Jurkat, Clone E6-1 (cell line): Measurements from ENCODE around the gene SLC12A5.

Experiments used
- DNase-seq: peaks from one replicate; pipeline ENCODE4 v3.0.0-alpha.2; 2011; ENCODE audit warnings: low read depth, low spot score
- H3K4me3 ChIP-seq: 2 replicates; pipeline ENCODE4 v1.5.1; 2011; ENCODE audit warnings: mild to moderate bottlenecking, low read length, control low read depth, moderate library complexity

SLC12A5 gene

DNA sequence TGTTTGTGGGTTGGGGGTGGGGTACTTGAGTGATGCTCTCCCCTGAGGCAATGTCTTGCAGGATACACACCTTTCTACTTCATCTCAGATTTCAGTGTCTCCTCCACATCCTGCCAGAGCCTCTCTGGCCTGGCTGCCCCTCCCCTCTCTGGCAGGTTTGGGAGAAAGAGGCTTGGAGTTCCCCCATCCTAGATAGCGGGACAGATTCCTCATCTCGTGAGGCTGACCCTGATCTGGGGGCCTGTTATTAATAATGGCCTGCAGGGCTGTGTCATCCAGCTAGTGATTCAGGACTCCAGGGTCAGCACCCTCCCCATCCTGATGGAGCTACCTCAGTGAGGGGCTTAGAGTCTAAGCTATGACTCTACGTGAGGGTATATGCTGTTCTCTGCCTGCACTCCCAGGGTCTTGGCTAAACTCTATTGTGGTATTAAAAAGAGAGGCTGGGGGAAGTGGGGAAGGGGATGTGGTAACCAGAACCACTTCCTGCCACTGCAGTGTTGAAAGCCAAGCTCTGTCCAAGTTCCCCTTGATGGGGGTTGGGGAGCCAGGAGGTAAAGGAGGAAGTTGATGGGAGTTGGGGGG is 24.0 kb upstream of the SLC12A5 start:
- peak; percentile 92 for DNase-seq
- peak overlapping the region; percentile 36 for H3K4me3 ChIP-seq

DNA sequence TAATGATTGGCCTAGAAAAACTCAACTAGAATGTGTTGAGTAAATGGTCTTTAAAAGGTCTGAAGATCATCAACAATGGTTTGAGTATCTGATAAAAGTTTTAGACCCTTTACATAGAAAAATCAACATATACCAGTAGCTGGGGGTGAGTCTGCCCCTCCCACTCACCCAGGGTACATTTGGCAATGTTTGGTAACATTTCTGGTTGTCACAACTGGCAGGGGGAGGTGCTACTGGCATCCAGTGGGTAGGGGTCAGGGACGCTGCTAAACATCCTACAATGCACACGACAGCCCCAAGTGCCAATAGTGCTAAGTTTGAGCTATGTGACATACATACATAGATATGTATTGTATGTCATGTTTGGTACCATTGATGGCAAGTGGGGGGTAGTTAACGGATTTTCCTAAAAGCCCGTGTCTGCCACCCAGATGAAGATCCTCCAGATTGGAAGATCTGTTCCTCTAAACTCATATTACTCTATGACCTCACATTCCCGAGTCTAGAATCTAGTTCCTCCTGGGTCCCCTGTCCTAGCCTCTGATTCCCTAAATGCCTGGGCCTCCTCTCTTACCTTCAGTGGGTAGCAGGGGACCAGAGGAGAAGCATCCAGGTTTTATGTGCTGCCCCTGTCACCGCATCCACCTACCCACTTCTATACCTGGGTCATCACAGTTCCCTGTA is 22.9 kb upstream of the SLC12A5 start:
- no peak overlapping the region for H3K4me3 ChIP-seq
- no peak for DNase-seq

DNA sequence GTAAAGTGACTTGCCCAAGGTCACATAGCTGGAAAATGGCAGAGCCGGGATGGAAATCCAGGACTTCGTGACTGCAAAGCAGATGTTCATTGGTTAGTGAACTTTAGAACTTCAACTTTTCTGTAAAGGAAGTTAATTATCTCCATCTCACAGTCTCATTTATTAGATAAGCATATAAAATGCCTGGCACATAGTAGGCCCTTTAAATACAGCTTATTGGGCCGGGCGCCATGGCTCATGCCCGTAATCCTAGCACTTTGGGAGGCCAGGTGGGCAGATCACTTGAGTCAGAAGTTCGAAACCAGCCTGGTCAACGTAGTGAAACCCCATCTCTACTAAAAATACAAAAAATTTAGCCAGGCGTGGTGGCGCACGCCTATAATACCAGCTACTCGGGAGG is 22.1 kb upstream of the SLC12A5 start:
- no peak overlapping the region for H3K4me3 ChIP-seq
- no peak for DNase-seq

DNA sequence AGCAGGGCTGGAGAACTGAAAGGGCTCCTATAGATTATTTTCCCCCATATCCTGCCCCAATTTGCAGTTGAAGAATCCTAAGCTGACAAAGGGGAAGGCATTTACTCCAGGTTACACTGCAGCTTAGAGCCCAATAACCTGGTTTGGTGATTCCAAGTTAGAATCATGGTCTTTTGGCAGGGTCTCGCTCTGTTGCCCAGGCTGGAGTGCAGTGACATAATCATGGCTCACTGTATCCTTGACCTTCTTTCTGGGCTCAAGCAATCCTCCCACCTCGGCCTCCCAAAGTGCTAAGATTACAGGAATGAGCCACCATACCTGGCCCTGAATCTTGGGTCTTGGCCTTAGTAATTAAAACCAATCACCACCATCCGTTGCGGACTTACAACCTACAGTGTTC is 21.3 kb upstream of the SLC12A5 start:
- no peak overlapping the region for H3K4me3 ChIP-seq
- no peak for DNase-seq

DNA sequence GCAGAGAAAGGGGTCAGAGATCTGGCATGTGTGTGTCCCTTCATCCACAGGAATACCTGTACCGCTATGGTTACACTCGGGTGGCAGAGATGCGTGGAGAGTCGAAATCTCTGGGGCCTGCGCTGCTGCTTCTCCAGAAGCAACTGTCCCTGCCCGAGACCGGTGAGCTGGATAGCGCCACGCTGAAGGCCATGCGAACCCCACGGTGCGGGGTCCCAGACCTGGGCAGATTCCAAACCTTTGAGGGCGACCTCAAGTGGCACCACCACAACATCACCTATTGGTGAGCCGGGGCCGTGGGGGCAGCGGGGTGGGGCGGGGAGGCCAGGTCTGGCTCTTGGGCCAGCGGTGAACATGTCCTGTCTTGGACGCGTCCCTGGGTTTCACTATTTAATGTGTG is 19.2 kb upstream of the SLC12A5 start:
- no peak overlapping the region for H3K4me3 ChIP-seq
- DNase-seq: no peak

DNA sequence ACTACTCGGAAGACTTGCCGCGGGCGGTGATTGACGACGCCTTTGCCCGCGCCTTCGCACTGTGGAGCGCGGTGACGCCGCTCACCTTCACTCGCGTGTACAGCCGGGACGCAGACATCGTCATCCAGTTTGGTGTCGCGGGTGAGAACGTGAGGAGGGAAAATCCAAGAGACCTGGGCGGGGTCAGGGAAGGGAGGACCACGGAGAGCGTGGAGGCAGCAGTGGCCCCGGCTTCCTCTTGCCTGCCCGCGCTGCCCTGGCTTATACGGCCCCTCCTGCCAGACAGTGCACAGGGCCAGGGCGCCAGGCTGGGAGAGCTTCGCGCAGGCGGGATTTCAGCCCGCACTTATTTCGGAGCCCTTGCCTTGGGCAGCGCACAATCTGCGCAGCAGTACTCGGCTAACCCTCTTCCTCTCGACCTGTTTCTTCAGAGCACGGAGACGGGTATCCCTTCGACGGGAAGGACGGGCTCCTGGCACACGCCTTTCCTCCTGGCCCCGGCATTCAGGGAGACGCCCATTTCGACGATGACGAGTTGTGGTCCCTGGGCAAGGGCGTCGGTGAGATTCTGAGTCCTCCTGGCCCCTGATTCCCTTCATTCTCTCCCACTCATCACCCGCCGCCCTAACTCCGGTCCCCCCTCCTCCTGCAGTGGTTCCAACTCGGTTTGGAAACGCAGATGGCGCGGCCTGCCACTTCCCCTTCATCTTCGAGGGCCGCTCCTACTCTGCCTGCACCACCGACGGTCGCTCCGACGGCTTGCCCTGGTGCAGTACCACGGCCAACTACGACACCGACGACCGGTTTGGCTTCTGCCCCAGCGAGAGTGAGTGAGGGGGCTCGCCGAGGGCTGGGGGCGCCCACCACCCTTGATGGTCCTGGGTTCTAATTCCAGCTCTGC is 18.3 kb upstream of the SLC12A5 start:
- no peak for DNase-seq
- no peak overlapping the region for H3K4me3 ChIP-seq

DNA sequence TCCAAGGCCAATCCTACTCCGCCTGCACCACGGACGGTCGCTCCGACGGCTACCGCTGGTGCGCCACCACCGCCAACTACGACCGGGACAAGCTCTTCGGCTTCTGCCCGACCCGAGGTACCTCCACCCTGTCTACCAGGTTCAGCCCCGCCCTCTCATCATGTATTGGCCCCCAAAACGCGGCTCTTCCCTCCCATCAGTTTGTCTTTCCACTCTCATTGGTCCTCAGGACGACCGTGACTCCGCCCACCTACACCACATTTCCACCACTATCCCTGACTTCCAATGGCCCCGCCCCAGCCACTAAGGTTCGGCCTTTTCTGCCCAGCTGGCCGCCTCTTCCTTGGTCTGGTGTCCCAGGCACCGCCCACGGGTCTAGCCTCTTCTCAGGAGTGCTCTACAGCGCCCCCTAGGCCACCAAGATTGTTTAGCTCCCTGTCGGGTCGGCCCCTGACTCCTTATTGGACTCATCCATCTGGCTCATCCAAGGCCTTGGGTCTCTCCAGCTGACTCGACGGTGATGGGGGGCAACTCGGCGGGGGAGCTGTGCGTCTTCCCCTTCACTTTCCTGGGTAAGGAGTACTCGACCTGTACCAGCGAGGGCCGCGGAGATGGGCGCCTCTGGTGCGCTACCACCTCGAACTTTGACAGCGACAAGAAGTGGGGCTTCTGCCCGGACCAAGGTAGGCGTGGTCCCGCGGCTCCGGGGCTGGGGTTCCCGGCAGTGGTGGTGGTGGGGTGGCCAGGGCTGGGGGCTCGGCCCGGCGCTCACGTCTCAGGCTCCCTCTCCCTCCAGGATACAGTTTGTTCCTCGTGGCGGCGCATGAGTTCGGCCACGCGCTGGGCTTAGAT is 17.2 kb upstream of the SLC12A5 start:
- no peak overlapping the region for H3K4me3 ChIP-seq
- no peak for DNase-seq

DNA sequence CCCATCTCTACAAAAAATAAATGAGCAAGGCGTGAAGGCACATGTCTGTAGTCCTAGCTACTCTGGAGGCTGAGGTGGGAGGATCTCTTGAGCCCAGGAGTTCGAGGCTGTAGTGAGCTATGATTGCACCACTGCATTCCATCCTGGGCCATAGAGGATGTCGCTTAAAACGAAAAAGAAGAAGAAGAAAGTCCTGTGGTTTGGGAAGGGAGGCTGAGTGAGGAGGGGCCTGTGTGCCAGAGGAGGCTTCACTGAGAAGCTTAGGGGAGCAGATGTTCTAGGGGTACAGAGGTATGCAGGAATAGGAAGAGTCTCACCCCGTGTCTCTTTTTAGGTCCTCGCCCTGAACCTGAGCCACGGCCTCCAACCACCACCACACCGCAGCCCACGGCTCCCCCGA is 16.1 kb upstream of the SLC12A5 start:
- H3K4me3 ChIP-seq: no peak overlapping the region
- DNase-seq: no peak

DNA sequence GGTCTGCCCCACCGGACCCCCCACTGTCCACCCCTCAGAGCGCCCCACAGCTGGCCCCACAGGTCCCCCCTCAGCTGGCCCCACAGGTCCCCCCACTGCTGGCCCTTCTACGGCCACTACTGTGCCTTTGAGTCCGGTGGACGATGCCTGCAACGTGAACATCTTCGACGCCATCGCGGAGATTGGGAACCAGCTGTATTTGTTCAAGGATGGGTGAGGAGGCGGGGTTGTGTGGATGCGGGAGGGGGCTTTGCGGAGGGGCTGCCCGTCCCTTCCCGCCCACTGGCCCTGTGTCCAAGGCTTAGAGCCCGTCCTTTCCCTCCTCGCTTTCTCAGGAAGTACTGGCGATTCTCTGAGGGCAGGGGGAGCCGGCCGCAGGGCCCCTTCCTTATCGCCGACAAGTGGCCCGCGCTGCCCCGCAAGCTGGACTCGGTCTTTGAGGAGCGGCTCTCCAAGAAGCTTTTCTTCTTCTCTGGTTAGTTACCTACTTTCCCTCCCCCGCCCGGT is 15.6 kb upstream of the SLC12A5 start:
- DNase-seq: no peak
- no peak overlapping the region for H3K4me3 ChIP-seq

DNA sequence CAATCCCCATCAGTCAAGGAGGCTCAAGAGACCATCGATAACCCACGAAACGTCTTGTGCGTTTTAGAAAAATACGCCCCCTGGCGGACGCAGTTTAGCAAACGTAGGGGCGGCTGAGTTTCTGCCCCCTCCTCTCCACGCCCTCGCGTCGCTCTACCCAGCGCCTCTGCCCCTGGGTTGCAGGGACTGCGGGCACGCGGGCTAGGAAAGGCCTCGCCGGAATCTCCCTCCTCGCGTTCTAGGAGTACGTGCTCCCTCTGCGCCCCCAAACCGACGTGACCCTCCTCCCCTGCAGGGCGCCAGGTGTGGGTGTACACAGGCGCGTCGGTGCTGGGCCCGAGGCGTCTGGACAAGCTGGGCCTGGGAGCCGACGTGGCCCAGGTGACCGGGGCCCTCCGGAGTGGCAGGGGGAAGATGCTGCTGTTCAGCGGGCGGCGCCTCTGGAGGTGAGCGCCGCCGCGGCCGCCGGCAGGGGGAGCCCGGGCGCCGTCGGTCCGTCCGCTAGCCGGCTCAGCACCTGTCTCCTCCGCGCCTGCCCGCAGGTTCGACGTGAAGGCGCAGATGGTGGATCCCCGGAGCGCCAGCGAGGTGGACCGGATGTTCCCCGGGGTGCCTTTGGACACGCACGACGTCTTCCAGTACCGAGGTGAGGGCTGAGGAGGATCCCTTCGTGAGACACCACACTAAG is 15.0 kb upstream of the SLC12A5 start:
- no peak for DNase-seq

DNA sequence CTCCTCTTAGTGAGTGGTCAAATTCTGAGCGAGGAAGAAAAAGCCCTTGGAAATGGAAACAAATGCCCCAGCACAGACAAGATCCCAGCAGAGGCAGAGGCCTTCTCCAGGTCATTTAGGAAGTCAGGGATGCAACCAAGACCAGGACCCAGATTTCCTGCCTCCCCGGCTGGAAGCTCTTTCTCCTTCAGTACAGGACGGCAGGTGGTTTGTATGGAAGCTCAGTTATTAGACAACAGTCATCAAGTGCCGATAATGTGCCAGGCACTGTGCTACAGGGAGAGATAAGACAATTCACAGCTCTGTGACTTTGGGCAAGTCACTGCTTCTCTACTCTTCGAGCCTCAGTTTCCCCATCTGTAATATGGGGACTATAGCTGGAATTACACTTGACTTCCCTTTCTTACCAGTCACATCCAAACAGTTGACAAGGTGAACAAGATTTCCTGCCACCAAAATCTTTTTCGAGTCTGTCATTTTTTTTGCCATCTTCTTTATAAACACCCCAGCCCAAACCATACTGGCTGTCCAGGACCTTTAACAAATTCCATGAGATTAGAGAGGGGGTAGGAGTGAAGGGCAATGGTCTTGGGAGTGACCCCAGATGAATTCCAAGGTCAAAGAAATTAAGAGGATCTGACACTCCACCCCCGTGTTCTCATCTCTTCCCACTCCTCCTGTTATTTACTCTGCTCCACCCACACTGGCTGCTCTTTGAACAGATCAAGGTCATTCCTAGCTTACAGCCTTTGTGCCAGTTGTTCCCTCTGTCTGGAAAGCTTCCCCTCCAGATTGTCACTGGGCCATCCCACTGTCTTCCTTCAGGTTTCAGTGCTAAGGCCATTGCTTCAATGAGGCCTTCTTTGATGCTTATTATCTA is 14.3 kb upstream of the SLC12A5 start:
- no peak overlapping the region for H3K4me3 ChIP-seq
- DNase-seq: no peak

More for the DNA sequence above, 15.0 kb upstream of the SLC12A5 start:
- H3K4me3 ChIP-seq: peak overlapping the region; percentile 29

DNA sequence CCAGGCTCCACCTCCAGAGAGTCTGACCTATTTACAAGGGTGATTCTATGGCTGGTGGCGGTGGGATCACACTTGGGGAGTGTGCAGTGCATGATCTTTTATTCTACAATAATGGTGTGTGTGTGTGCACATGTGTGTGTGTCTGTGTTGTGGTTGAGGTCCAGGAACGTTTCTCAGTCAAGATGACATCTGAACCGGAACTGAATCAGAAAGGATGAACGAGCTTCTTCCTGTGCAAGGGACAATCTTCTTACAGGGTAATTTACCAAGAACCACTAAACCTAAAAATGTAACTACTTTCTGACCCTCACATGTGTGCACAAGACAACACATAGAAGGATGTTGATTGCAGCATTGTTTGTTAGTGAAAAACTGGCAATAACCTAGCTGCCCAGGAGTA is 11.7 kb upstream of the SLC12A5 start:
- no peak for DNase-seq
- no peak overlapping the region for H3K4me3 ChIP-seq

DNA sequence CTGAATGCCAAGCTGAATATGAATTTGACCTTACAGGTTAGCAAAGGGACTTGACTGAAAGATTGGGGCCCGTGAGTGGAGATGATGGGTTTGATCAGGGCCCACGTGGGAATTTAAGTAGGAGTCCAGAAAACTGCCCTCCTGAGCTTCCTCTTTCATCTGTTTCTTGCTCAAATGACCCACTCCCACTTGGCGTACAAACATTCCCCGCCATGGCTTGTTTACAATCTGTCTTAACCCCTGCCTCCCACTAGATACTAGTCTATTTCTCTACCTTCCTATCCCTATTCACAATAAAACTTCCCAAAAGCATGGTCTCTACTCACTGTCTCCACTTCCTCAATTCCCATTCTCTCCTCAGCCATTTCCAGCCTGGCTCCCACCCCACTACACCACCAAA is 10.9 kb upstream of the SLC12A5 start:
- DNase-seq: no peak
- H3K4me3 ChIP-seq: no peak overlapping the region

DNA sequence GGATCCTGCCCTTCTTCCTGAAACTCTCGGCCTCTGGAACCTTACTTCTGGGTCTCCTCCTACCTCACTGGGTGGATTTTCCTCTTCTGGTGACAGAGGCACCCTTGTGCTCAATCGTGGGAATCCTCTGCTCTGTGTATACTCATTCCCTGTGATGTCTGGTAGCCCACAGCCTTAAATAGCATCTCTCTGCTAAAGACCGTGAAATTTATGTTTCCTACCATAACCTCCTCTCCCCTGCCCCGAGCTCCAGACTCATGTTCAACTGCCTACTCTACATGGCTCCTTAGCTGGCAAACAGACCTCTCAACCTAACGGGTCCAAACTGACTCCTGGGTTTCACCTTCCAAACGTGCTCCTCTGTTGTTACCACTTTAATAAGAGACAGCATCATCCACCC is 10.4 kb upstream of the SLC12A5 start:
- no peak for DNase-seq
- H3K4me3 ChIP-seq: no peak overlapping the region

DNA sequence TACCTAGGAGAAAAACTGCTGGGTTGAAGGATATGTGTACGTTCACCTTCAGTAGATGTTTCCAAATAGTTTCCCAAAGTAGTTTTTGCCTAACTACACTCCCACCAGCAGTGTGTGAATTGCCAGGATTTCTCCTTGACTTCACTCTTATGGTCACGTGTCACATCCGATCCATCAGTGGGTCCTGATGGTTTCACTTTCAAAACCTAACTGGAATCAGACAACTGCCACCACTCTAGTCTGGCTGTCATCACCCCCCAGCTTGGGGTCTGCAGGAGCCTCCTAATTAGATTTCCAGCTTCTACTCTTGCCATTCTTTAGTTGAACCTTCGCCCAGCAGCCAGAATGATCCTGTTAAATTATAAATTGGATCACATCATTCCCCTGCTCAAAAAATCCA is 8.5 kb upstream of the SLC12A5 start:
- DNase-seq: no peak
- H3K4me3 ChIP-seq: no peak overlapping the region

DNA sequence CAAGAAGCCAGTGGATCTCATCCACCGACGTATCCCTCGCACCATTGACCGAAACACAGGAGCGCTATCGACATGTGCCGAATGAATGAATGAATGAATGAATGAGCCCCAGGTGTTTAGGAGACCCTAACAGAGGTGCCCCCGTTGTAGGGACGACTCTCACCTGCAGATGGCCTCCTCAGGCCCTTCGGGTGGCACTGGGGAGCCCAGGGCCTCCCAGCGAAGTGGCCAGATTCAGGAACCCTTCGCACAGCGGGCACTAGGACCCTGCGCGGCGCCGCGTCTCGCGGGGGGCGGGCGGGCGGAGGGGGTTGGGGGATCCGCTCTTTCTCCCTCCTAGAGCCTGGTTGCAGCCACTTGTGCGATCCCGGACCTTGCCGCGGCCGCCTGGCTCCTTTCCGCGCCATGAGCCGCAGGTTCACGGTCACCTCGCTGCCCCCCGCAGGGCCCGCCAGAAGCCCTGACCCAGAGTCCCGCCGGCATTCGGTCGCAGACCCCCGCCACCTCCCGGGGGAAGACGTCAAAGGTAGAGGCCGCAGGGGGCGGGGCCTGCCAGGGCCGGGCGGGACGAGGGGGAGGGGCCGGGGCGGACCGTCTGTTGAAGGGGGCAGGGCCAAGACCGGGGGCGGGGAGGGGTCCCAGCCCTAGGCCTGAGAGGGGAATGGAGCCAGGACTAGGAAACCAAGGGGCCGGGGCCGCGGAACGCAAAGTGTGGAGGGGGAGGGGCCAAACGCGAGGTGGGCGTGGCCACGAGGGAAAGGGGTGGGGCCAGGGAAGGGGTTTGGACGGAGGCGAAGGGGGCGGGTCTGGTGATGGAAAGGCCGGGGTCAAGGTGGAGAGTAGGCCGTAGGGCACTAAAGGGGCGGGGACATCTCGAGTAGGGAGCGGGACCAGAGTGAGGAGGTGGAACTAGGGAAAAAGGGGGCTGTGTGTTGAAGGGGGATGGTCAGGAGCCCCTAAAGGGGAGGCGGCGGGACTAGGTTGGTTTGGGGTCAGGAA is 7.4 kb upstream of the SLC12A5 start:
- peak; percentile 72 for DNase-seq
- peak overlapping the region; percentile 58 for H3K4me3 ChIP-seq
